Suprapubic skin (tissue), 4 donors: Measurements from ENCODE around the gene BTF3L4.

Experiments
- CTCF ChIP-seq, 2 donors: fragments of 200-600 bp in 1 of 2; fragments of 450-650 bp in 1 of 2; sonication (generic) in 1 of 2; IDR thresholded peaks; one replicate each; pipeline ENCODE4 v1.5.1; 2016 to 2019; ENCODE audit warnings: antibody characterized with exemption in 2 of 2, mild to moderate bottlenecking in 1 of 2, moderate library complexity in 1 of 2
- POLR2A ChIP-seq, 2 donors: fragments of 450-650 bp; IDR thresholded peaks; one replicate each; pipeline ENCODE4 v1.6.1; 2017; ENCODE audit warnings: antibody characterized with exemption in 2 of 2, mild to moderate bottlenecking in 2 of 2, moderate library complexity in 2 of 2
- POLR2AphosphoS5 ChIP-seq, 3 donors: sonication (generic); formaldehyde crosslinking; IDR thresholded peaks; one replicate each; pipeline ENCODE4 v1.6.1; 2017; ENCODE audit warnings: antibody characterized with exemption in 3 of 3

GRCh38 chr1:52056163-52056936 is at the start of gene BTF3L4:
- TF ChIP-seq CTCF (IDR thresholded peaks at IDR 0.05) (no peak), POLR2AphosphoS5 (IDR thresholded peaks at IDR 0.05) (peak in 1 of 3 donors; percentile 85), POLR2A (IDR thresholded peaks at IDR 0.05) (peak; percentile 39 to 79)
